NT2/D1 (cell line): ENCODE results near the gene ILRUN.

Source experiments
- SUZ12 ChIP-seq: IDR thresholded peaks from 2 replicates; pipeline ENCODE4 v1.6.1; 2011; ENCODE audit not compliant: insufficient read length, insufficient read depth; ENCODE audit errors: extremely low read depth
- YY1 ChIP-seq: IDR thresholded peaks from 2 replicates; pipeline ENCODE4 v1.6.1; 2011; ENCODE audit not compliant: insufficient read length, insufficient read depth
- ZNF274 ChIP-seq: IDR thresholded peaks from 2 replicates; pipeline ENCODE4 v1.6.1; 2011; ENCODE audit warnings: mild to moderate bottlenecking, low read depth, low read length

GRCh38 chr6:34742094-34742493 lies 45.5 kb upstream of the ILRUN start:
- no peak for TF ChIP-seq YY1
- TF ChIP-seq ZNF274, result no peak
- TF ChIP-seq SUZ12, result no peak
